HepG2 (cell line): ENCODE data around the gene PPARA.

Source experiments
- POLR2AphosphoS5 ChIP-seq: IDR thresholded peaks from 2 replicates; pipeline ENCODE4 v1.6.1; 2012; ENCODE audit warnings: low read depth, low read length
- TF ChIP-seq, protein P1 (sequence below): sonication (generic); formaldehyde crosslinking; IDR thresholded peaks from 2 replicates; pipeline ENCODE4 v1.4.0; 2020; ENCODE audit warnings: mild to moderate bottlenecking, missing genetic modification reagents

GRCh38 chr22:46242076-46242475, 91.8 kb downstream of the PPARA start:
- TF ChIP-seq, protein P1, sequence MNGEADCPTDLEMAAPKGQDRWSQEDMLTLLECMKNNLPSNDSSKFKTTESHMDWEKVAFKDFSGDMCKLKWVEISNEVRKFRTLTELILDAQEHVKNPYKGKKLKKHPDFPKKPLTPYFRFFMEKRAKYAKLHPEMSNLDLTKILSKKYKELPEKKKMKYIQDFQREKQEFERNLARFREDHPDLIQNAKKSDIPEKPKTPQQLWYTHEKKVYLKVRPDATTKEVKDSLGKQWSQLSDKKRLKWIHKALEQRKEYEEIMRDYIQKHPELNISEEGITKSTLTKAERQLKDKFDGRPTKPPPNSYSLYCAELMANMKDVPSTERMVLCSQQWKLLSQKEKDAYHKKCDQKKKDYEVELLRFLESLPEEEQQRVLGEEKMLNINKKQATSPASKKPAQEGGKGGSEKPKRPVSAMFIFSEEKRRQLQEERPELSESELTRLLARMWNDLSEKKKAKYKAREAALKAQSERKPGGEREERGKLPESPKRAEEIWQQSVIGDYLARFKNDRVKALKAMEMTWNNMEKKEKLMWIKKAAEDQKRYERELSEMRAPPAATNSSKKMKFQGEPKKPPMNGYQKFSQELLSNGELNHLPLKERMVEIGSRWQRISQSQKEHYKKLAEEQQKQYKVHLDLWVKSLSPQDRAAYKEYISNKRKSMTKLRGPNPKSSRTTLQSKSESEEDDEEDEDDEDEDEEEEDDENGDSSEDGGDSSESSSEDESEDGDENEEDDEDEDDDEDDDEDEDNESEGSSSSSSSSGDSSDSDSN (CRISPR knock-in tag): no peak
- no peak for TF ChIP-seq POLR2AphosphoS5
